K562 (cell line): ENCODE measurements around the gene CELSR1. TPM values are rescaled to one million over a fixed set of nuclear protein-coding genes. Genes with fewer than 3 reads are reported as not detected.

Source experiments
- ATAC-seq: fragments of 200-7000 bp; cut with Tn5 transposase; 3 replicates; pipeline ENCODE4 v1.9.1; 2020; ENCODE audit warnings: moderate library complexity
- BruUV-seq: library from RNA; stranded (reverse); fragments of 400-500 nt; replicated peaks from 2 replicates; lab custom pipeline; 2021; lab: Mats Ljungman, UMichigan
- CTCF ChIA-PET: fragments of 300-600 bp; formaldehyde crosslinking; extraction: SDS; loops from one replicate; lab custom pipeline; 2021; ENCODE audit warnings: low intra/inter-chr PET ratio; lab: Yijun Ruan, JAX
- POLR2A ChIA-PET: fragments of 300-600, 350-650 bp; sonication (Branson Sonifier 250); formaldehyde crosslinking; extraction: SDS; loops from one replicate; lab custom pipeline; 2021; ENCODE audit warnings: antibody characterized with exemption, inconsistent platforms; lab: Yijun Ruan, JAX
- DNase-seq, 4 experiments: peaks; one replicate each; pipeline versions ENCODE4 v3.0.0 to v3.0.0-alpha.2; 2011 to 2018; ENCODE audit warnings: low spot score in 3 of 4, mixed read lengths in 3 of 4; ENCODE audit errors: extremely low read depth in 1 of 4
- FAIRE-seq: peaks from 2 replicates; lab custom pipeline; 2011; peaks lifted over from hg19 to GRCh38; lab: Jason Lieb, UNC
- H2AFZ ChIP-seq: 2 replicates; pipeline ENCODE4 v1.6.0; 2011; ENCODE audit warnings: low read depth, low read length, control low read depth, inconsistent platforms
- H3K27ac ChIP-seq: fragments of 200-600 bp; 3 replicates; pipeline ENCODE4 v1.8.0; 2011; ENCODE audit warnings: low read depth, mild to moderate bottlenecking, control low read depth, inconsistent platforms, low read length, moderate library complexity, mixed read lengths; ENCODE audit errors: extremely low read depth
- H3K27me3 ChIP-seq, 2 experiments: fragments of 300-600 bp in 1 of 2; 2 replicates in 1 of 2; 3 replicates in 1 of 2; pipeline versions ENCODE4 v1.6.0 to v1.8.0; 2011; ENCODE audit warnings: inconsistent platforms in 2 of 2, low read length in 2 of 2, mild to moderate bottlenecking in 1 of 2, mixed read lengths in 1 of 2, moderate library complexity in 1 of 2; ENCODE audit not compliant: control insufficient read depth in 2 of 2, insufficient read depth in 2 of 2
- H3K36me3 ChIP-seq: fragments of 300-600 bp; 3 replicates; pipeline ENCODE4 v1.8.0; 2011; ENCODE audit warnings: mild to moderate bottlenecking, low read length, inconsistent platforms; ENCODE audit not compliant: control insufficient read depth, insufficient read depth
- H3K4me1 ChIP-seq, 2 experiments: fragments of 200-600 bp in 1 of 2; replicated peaks in 1 of 2; 2 replicates in 1 of 2; 3 replicates in 1 of 2; pipeline versions ENCODE4 v1.5.1 to v1.8.0; 2011; ENCODE audit warnings: inconsistent platforms in 2 of 2, low read length in 2 of 2, mild to moderate bottlenecking in 1 of 2, mixed read lengths in 1 of 2, moderate library complexity in 1 of 2; ENCODE audit not compliant: control insufficient read depth in 2 of 2, insufficient read depth in 2 of 2
- H3K4me2 ChIP-seq: 2 replicates; pipeline ENCODE4 v1.6.1; 2011; ENCODE audit warnings: low read length, control low read depth, inconsistent platforms, mixed read lengths; ENCODE audit not compliant: insufficient read depth
- H3K4me3 ChIP-seq: fragments of 200-600 bp; sonication (generic), shearing (Covaris generic); 2 replicates; pipeline ENCODE4 v1.5.1; 2016; ENCODE audit warnings: control low read depth, inconsistent platforms
- H3K79me2 ChIP-seq: fragments of 200-600 bp; 3 replicates; pipeline ENCODE4 v1.8.0; 2011; ENCODE audit warnings: low read length, inconsistent platforms; ENCODE audit not compliant: control insufficient read depth, insufficient read depth
- H3K9ac ChIP-seq, 2 experiments: 2 replicates each; pipeline versions ENCODE4 v1.6.0 to v1.6.1; 2011; ENCODE audit warnings: low read depth in 2 of 2, low read length in 2 of 2, control low read depth in 1 of 2, inconsistent platforms in 1 of 2, mild to moderate bottlenecking in 1 of 2, mixed read lengths in 1 of 2; ENCODE audit not compliant: insufficient read depth in 1 of 2
- H3K9me1 ChIP-seq: one replicate; pipeline ENCODE4 v1.6.0; 2011; ENCODE audit warnings: inconsistent platforms, mild to moderate bottlenecking, low read length, moderate library complexity; ENCODE audit not compliant: control insufficient read depth, insufficient read depth
- H3K9me3 ChIP-seq: replicated peaks from 2 replicates; pipeline ENCODE4 v1.5.1; 2011; ENCODE audit warnings: low read depth, low read length, inconsistent platforms; ENCODE audit not compliant: control insufficient read depth, insufficient read depth
- H4K20me1 ChIP-seq: replicated peaks from 2 replicates; pipeline ENCODE4 v1.6.1; 2011; ENCODE audit warnings: low read length, inconsistent platforms, mixed read lengths; ENCODE audit not compliant: control insufficient read depth, insufficient read depth
- CHAMP1 ChIP-seq: fragments of 450-650 bp; IDR thresholded peaks from 2 replicates; pipeline ENCODE4 v1.6.1; 2016; ENCODE audit warnings: mild to moderate bottlenecking
- CHD4 ChIP-seq: fragments of 200-600 bp; sonication (generic); IDR thresholded peaks from 3 replicates; pipeline ENCODE4 v1.6.1; 2012; ENCODE audit warnings: low read depth, mild to moderate bottlenecking, mixed read lengths, low read length, inconsistent platforms; ENCODE audit not compliant: insufficient read depth, insufficient replicate concordance, poor library complexity, severe bottlenecking
- GABPA ChIP-seq: fragments of 200-800 bp; sonication (Bioruptor generic); conservative IDR thresholded peaks from 2 replicates; pipeline ENCODE4 v1.6.1; 2016; ENCODE audit warnings: low read depth, missing genetic modification characterization, missing compliant biosample characterization
- ZNF431 ChIP-seq: sonication (generic); formaldehyde crosslinking; IDR thresholded peaks from 2 replicates; pipeline ENCODE4 v1.8.0; 2022; ENCODE audit warnings: mild to moderate bottlenecking, missing genetic modification reagents
- WGBS: fragments of 100-300 bp; shearing (Covaris generic); methylation state at CpG from one replicate; pipeline ENCODE4 v1.1.6; 2016; ENCODE audit warnings: low coverage, mixed read lengths; ENCODE audit not compliant: insufficient coverage; ENCODE audit errors: missing lambda C conversion rate; 5-methylcytosine and 5-hydroxymethylcytosine counted together
- in situ Hi-C: fragments of 300-500 bp; cut with MboI; formaldehyde crosslinking; loops from 4 replicates; pipeline ENCODE4 v1.15.0; 2018; ENCODE audit warnings: inconsistent platforms, mixed read lengths
- intact Hi-C: fragments of 100-400 bp; cut with micrococcal nuclease; formaldehyde crosslinking; loops from 2 replicates; pipeline ENCODE4 v1.14.2; 2022
- polyA plus RNA-seq, 8 experiments: library from polyadenylated mRNA; depleted of rRNA in 4 of 8; stranded (reverse) in 5 of 8; unstranded in 3 of 8; fragments of >200 nt; fragmentation: Nextera tagmentation in 2 of 8; fragmentation: Illumina TruSeq in 1 of 8; extraction: Ambion mirVana in 2 of 8; extraction: Trizol in 1 of 8; gene quantifications; 2 replicates each; pipeline versions ENCODE4 v1.2.1 to v1.2.3, GENCODE V29; 2011 to 2014; ENCODE audit warnings: inconsistent platforms in 1 of 8, missing spikeins in 1 of 8
- total RNA-seq, 7 experiments: library from RNA; depleted of rRNA in 6 of 7; stranded (reverse); fragments of >200 nt in 6 of 7; fragmentation: Illumina TruSeq in 2 of 7; extraction: Trizol in 2 of 7; gene quantifications; 2 replicates each; pipeline versions ENCODE4 v1.2.1 to v1.2.3, GENCODE V29; 2011 to 2021; ENCODE audit warnings: low replicate concordance in 1 of 7
- TF ChIP-seq, protein P1 (sequence below): fragments of 450-650 bp; IDR thresholded peaks from 2 replicates; pipeline ENCODE4 v1.6.1; 2016; ENCODE audit warnings: mild to moderate bottlenecking, moderate library complexity

The CELSR1 gene
- total and polyA plus RNA-seq, 9 of the 15 experiments (the other 6 are each of a cell fraction or from before 2014, with no cell fraction given), result under 0.01 to 0.09 TPM; not detected in 7

- H3K9ac ChIP-seq, result no peak overlapping the region
- no peak for DNase-seq
- intact Hi-C loops, result no loop called here
- no peak overlapping the region for H3K27ac ChIP-seq
- no peaks in the 10 kb centered on the region for H3K9me1 ChIP-seq
- ChIA-PET CTCF (no interaction called here), POLR2A (interaction anchor here (0.5 to 0.6 kb wide), 2 partner anchors 30 to 246 kb away, joined by 3 read pairs; no protein-coding TSS in a partner anchor)
- WGBS, result 50% methylated on average over 1 of the region's 19 CpGs
- no peaks in the 10 kb centered on the region for H3K9me3 ChIP-seq
- no peak overlapping the region for H2AFZ ChIP-seq
- FAIRE-seq, result no peak
- peaks cover 0 to 35% of the 10 kb centered on the region in 2 experiments; a peak in 2 of 5 replicates for H3K4me1 ChIP-seq
- no peak overlapping the region for H3K4me3 ChIP-seq
- in situ Hi-C loops, result loop anchor here (5.0 kb wide), 1 partner anchor 176 kb away; no protein-coding TSS in a partner anchor
- H3K4me2 ChIP-seq, result no peak overlapping the region
- peaks cover 6% of the 10 kb centered on the region for H4K20me1 ChIP-seq
- H3K79me2 ChIP-seq, result no peaks in the 10 kb centered on the region
- peaks cover 4 to 52% of the 10 kb centered on the region in 2 experiments; a peak in 4 of 5 replicates for H3K27me3 ChIP-seq
- no peak for ATAC-seq
- no TSS peak for BruUV-seq
- H3K36me3 ChIP-seq, result no peaks in the 10 kb centered on the region
- TF ChIP-seq, protein P1, sequence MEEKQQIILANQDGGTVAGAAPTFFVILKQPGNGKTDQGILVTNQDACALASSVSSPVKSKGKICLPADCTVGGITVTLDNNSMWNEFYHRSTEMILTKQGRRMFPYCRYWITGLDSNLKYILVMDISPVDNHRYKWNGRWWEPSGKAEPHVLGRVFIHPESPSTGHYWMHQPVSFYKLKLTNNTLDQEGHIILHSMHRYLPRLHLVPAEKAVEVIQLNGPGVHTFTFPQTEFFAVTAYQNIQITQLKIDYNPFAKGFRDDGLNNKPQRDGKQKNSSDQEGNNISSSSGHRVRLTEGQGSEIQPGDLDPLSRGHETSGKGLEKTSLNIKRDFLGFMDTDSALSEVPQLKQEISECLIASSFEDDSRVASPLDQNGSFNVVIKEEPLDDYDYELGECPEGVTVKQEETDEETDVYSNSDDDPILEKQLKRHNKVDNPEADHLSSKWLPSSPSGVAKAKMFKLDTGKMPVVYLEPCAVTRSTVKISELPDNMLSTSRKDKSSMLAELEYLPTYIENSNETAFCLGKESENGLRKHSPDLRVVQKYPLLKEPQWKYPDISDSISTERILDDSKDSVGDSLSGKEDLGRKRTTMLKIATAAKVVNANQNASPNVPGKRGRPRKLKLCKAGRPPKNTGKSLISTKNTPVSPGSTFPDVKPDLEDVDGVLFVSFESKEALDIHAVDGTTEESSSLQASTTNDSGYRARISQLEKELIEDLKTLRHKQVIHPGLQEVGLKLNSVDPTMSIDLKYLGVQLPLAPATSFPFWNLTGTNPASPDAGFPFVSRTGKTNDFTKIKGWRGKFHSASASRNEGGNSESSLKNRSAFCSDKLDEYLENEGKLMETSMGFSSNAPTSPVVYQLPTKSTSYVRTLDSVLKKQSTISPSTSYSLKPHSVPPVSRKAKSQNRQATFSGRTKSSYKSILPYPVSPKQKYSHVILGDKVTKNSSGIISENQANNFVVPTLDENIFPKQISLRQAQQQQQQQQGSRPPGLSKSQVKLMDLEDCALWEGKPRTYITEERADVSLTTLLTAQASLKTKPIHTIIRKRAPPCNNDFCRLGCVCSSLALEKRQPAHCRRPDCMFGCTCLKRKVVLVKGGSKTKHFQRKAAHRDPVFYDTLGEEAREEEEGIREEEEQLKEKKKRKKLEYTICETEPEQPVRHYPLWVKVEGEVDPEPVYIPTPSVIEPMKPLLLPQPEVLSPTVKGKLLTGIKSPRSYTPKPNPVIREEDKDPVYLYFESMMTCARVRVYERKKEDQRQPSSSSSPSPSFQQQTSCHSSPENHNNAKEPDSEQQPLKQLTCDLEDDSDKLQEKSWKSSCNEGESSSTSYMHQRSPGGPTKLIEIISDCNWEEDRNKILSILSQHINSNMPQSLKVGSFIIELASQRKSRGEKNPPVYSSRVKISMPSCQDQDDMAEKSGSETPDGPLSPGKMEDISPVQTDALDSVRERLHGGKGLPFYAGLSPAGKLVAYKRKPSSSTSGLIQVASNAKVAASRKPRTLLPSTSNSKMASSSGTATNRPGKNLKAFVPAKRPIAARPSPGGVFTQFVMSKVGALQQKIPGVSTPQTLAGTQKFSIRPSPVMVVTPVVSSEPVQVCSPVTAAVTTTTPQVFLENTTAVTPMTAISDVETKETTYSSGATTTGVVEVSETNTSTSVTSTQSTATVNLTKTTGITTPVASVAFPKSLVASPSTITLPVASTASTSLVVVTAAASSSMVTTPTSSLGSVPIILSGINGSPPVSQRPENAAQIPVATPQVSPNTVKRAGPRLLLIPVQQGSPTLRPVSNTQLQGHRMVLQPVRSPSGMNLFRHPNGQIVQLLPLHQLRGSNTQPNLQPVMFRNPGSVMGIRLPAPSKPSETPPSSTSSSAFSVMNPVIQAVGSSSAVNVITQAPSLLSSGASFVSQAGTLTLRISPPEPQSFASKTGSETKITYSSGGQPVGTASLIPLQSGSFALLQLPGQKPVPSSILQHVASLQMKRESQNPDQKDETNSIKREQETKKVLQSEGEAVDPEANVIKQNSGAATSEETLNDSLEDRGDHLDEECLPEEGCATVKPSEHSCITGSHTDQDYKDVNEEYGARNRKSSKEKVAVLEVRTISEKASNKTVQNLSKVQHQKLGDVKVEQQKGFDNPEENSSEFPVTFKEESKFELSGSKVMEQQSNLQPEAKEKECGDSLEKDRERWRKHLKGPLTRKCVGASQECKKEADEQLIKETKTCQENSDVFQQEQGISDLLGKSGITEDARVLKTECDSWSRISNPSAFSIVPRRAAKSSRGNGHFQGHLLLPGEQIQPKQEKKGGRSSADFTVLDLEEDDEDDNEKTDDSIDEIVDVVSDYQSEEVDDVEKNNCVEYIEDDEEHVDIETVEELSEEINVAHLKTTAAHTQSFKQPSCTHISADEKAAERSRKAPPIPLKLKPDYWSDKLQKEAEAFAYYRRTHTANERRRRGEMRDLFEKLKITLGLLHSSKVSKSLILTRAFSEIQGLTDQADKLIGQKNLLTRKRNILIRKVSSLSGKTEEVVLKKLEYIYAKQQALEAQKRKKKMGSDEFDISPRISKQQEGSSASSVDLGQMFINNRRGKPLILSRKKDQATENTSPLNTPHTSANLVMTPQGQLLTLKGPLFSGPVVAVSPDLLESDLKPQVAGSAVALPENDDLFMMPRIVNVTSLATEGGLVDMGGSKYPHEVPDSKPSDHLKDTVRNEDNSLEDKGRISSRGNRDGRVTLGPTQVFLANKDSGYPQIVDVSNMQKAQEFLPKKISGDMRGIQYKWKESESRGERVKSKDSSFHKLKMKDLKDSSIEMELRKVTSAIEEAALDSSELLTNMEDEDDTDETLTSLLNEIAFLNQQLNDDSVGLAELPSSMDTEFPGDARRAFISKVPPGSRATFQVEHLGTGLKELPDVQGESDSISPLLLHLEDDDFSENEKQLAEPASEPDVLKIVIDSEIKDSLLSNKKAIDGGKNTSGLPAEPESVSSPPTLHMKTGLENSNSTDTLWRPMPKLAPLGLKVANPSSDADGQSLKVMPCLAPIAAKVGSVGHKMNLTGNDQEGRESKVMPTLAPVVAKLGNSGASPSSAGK, result no peak
- TF ChIP-seq CHD4 (no peak), GABPA (tag) (no peak), ZNF431 (no peak), CHAMP1 (no peak)
These were observed 171.1 kb downstream of the CELSR1 start for GRCh38 chr22:46366327-46366731.
